GM12878 (cell line): ENCODE measurements around the gene GUCA2B. TPM values are rescaled to one million over a fixed set of nuclear protein-coding genes. Genes with fewer than 3 reads are reported as not detected.

Experiments used
- EGR1 ChIP-seq, 2 experiments: IDR thresholded peaks; 1 replicate in 1 of 2; 2 replicates in 1 of 2; pipeline ENCODE4 v1.6.1; 2011 to 2012; ENCODE audit warnings: low read depth in 2 of 2, low read length in 2 of 2, borderline replicate concordance in 1 of 2, mild to moderate bottlenecking in 1 of 2, moderate library complexity in 1 of 2
- FOXM1 ChIP-seq: IDR thresholded peaks from 2 replicates; pipeline ENCODE4 v1.6.1; 2012; ENCODE audit warnings: low read depth, mild to moderate bottlenecking, inconsistent platforms, low read length, moderate library complexity
- JUND ChIP-seq: IDR thresholded peaks from 2 replicates; pipeline ENCODE4 v1.6.1; 2012; ENCODE audit warnings: low read depth, mild to moderate bottlenecking, low read length, improper control_type of control experiment, moderate library complexity
- MEF2B ChIP-seq: fragments of 450-650 bp; IDR thresholded peaks from 2 replicates; pipeline ENCODE4 v1.6.1; 2018; ENCODE audit warnings: mild to moderate bottlenecking, moderate library complexity; ENCODE audit not compliant: partially characterized antibody, poor library complexity, severe bottlenecking
- NFYA ChIP-seq: IDR thresholded peaks from 2 replicates; pipeline ENCODE4 v1.6.1; 2011; ENCODE audit warnings: low read depth, mild to moderate bottlenecking, low read length, improper control_type of control experiment, borderline replicate concordance
- SIN3A ChIP-seq: IDR thresholded peaks from 2 replicates; pipeline ENCODE4 v1.6.1; 2012; ENCODE audit warnings: low read depth, low read length, improper control_type of control experiment
- SMAD5 ChIP-seq: IDR thresholded peaks from 2 replicates; pipeline ENCODE4 v1.6.1; 2016; ENCODE audit warnings: antibody characterized with exemption, low read depth
- YY1 ChIP-seq: IDR thresholded peaks from 2 replicates; pipeline ENCODE4 v1.6.1; 2011; ENCODE audit warnings: low read depth, mild to moderate bottlenecking, low read length
- polyA plus RNA-seq, 11 experiments: library from polyadenylated mRNA; depleted of rRNA in 4 of 11; unstranded in 6 of 11; stranded (reverse) in 5 of 11; fragments of >200 nt; fragmentation: Nextera tagmentation in 4 of 11; fragmentation: Illumina TruSeq in 1 of 11; extraction: Ambion mirVana in 4 of 11; extraction: Trizol in 1 of 11; gene quantifications; 1 replicate in 1 of 11; 2 replicates in 10 of 11; pipeline versions ENCODE4 v1.2.1 to v1.2.3, GENCODE V29; 2011 to 2016; ENCODE audit warnings: inconsistent platforms in 2 of 11, missing spikeins in 2 of 11, low read depth in 1 of 11
- total RNA-seq, 4 experiments: library from RNA; depleted of rRNA in 3 of 4; stranded (reverse); fragments of >200 nt in 3 of 4; fragmentation: Illumina TruSeq in 1 of 4; extraction: Trizol in 1 of 4; gene quantifications; 2 replicates each; pipeline versions ENCODE4 v1.2.1 to v1.2.3, GENCODE V29; 2013 to 2021
- TF ChIP-seq, protein P1 (sequence below): IDR thresholded peaks from 2 replicates; pipeline ENCODE4 v1.6.1; 2012; ENCODE audit warnings: mild to moderate bottlenecking, low read depth, low read length
- TF ChIP-seq, protein P2 (sequence below): IDR thresholded peaks from 2 replicates; pipeline ENCODE4 v1.6.1; 2012; ENCODE audit warnings: low read depth, low read length, improper control_type of control experiment
- TF ChIP-seq, protein P3 (sequence below): fragments of 450-650 bp; IDR thresholded peaks from 2 replicates; pipeline ENCODE4 v1.6.1; 2018; ENCODE audit warnings: mild to moderate bottlenecking, low read depth, moderate library complexity; ENCODE audit not compliant: partially characterized antibody
- TF ChIP-seq, protein P4 (sequence below): fragments of 450-650 bp; formaldehyde crosslinking; IDR thresholded peaks from 2 replicates; pipeline ENCODE4 v1.5.0; 2022; ENCODE audit warnings: mild to moderate bottlenecking, missing genetic modification characterization

GUCA2B gene
- total and polyA plus RNA-seq, 10 of the 15 experiments (the other 5 are each of a cell fraction or from before 2014, with no cell fraction given), result not detected

DNA sequence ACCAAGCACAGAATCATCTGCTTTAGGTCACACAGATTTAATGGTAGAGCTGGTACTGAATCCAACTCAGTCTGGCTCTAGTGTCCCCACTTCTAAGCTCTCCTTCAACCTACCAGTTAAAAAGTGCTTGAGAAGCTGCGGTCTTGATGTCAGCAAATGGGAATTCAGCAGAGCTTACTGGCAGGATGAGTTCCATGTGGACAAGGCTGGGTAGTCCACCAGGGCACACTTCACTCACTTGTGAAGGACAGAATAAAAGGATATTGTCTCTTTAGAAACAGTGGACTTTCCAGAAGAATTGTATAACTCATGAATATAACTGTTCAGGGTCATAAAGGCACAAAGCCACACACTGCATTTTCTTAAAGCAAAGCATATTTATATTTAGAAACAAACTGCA lies 35.1 kb upstream of the GUCA2B start (continued):
- TF ChIP-seq, protein P1, sequence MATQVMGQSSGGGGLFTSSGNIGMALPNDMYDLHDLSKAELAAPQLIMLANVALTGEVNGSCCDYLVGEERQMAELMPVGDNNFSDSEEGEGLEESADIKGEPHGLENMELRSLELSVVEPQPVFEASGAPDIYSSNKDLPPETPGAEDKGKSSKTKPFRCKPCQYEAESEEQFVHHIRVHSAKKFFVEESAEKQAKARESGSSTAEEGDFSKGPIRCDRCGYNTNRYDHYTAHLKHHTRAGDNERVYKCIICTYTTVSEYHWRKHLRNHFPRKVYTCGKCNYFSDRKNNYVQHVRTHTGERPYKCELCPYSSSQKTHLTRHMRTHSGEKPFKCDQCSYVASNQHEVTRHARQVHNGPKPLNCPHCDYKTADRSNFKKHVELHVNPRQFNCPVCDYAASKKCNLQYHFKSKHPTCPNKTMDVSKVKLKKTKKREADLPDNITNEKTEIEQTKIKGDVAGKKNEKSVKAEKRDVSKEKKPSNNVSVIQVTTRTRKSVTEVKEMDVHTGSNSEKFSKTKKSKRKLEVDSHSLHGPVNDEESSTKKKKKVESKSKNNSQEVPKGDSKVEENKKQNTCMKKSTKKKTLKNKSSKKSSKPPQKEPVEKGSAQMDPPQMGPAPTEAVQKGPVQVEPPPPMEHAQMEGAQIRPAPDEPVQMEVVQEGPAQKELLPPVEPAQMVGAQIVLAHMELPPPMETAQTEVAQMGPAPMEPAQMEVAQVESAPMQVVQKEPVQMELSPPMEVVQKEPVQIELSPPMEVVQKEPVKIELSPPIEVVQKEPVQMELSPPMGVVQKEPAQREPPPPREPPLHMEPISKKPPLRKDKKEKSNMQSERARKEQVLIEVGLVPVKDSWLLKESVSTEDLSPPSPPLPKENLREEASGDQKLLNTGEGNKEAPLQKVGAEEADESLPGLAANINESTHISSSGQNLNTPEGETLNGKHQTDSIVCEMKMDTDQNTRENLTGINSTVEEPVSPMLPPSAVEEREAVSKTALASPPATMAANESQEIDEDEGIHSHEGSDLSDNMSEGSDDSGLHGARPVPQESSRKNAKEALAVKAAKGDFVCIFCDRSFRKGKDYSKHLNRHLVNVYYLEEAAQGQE, result no peak
- TF ChIP-seq NFYA, result no peak
- TF ChIP-seq MEF2B, result no peak
- no peak for TF ChIP-seq SIN3A
- TF ChIP-seq, protein P2, sequence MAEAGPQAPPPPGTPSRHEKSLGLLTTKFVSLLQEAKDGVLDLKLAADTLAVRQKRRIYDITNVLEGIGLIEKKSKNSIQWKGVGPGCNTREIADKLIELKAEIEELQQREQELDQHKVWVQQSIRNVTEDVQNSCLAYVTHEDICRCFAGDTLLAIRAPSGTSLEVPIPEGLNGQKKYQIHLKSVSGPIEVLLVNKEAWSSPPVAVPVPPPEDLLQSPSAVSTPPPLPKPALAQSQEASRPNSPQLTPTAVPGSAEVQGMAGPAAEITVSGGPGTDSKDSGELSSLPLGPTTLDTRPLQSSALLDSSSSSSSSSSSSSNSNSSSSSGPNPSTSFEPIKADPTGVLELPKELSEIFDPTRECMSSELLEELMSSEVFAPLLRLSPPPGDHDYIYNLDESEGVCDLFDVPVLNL, result no peak
- TF ChIP-seq SMAD5, result no peak
- TF ChIP-seq YY1, result no peak
- TF ChIP-seq FOXM1, result no peak
- no peak for TF ChIP-seq EGR1 (IDR thresholded peaks at IDR 0.05; ENCODE audit: borderline replicate concordance in 1 of 2, low read depth in 2 of 2, low read length in 2 of 2)
- TF ChIP-seq JUND, result no peak
- TF ChIP-seq, protein P3, sequence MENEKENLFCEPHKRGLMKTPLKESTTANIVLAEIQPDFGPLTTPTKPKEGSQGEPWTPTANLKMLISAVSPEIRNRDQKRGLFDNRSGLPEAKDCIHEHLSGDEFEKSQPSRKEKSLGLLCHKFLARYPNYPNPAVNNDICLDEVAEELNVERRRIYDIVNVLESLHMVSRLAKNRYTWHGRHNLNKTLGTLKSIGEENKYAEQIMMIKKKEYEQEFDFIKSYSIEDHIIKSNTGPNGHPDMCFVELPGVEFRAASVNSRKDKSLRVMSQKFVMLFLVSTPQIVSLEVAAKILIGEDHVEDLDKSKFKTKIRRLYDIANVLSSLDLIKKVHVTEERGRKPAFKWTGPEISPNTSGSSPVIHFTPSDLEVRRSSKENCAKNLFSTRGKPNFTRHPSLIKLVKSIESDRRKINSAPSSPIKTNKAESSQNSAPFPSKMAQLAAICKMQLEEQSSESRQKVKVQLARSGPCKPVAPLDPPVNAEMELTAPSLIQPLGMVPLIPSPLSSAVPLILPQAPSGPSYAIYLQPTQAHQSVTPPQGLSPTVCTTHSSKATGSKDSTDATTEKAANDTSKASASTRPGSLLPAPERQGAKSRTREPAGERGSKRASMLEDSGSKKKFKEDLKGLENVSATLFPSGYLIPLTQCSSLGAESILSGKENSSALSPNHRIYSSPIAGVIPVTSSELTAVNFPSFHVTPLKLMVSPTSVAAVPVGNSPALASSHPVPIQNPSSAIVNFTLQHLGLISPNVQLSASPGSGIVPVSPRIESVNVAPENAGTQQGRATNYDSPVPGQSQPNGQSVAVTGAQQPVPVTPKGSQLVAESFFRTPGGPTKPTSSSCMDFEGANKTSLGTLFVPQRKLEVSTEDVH, result no peak
- TF ChIP-seq, protein P4, sequence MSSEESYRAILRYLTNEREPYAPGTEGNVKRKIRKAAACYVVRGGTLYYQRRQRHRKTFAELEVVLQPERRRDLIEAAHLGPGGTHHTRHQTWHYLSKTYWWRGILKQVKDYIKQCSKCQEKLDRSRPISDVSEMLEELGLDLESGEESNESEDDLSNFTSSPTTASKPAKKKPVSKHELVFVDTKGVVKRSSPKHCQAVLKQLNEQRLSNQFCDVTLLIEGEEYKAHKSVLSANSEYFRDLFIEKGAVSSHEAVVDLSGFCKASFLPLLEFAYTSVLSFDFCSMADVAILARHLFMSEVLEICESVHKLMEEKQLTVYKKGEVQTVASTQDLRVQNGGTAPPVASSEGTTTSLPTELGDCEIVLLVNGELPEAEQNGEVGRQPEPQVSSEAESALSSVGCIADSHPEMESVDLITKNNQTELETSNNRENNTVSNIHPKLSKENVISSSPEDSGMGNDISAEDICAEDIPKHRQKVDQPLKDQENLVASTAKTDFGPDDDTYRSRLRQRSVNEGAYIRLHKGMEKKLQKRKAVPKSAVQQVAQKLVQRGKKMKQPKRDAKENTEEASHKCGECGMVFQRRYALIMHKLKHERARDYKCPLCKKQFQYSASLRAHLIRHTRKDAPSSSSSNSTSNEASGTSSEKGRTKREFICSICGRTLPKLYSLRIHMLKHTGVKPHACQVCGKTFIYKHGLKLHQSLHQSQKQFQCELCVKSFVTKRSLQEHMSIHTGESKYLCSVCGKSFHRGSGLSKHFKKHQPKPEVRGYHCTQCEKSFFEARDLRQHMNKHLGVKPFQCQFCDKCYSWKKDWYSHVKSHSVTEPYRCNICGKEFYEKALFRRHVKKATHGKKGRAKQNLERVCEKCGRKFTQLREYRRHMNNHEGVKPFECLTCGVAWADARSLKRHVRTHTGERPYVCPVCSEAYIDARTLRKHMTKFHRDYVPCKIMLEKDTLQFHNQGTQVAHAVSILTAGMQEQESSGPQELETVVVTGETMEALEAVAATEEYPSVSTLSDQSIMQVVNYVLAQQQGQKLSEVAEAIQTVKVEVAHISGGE (CRISPR knock-in tag), result no peak
